ENCODE results near the gene PXT1. TPM values are rescaled to one million over a fixed set of nuclear protein-coding genes. Genes with fewer than 3 reads are reported as not detected.
"Not testable (repeated sequence)": the region's sequence is repeated elsewhere in the genome, so short reads cannot be mapped to it uniquely, and the experiment has no call there.

Gene PXT1
- total RNA-seq, 1 donor from 2014 or later = 0.18 TPM

GRCh38 chr6:36409718-36410117 lies 32.9 kb downstream of the PXT1 start:
- ATAC-seq; DNase-seq (ENCODE audit: low spot score); intact Hi-C loops (cut with DNase I): not testable (repeated sequence)

DNA sequence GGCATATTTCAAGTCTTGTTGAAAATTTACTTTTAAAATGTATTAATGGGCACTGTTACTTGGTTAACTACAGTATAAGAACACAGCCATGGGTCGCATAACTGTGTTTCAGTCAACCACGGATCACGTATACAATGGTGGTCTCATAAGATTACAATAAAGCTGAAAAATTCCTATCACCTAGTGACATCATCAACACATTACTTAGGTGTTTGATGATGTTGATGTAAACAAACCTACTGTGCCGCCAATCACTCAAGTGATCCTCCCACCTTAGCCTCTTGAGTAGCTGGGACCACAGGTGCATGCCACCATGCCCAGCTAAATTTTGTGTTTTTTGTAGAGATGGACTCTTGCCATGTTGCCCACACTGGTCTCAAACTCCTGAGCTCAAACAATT lies 38.5 kb downstream of the PXT1 start:
- intact Hi-C loops (cut with DNase I) = no loop called here
- no peak for DNase-seq (ENCODE audit: low spot score)
- no peak for ATAC-seq

GRCh38 chr6:36402481-36402880 lies 40.2 kb downstream of the PXT1 start:
- ATAC-seq (no peak), DNase-seq (ENCODE audit: low spot score) (no peak)
- intact Hi-C loops (cut with DNase I) = no loop called here

DNA sequence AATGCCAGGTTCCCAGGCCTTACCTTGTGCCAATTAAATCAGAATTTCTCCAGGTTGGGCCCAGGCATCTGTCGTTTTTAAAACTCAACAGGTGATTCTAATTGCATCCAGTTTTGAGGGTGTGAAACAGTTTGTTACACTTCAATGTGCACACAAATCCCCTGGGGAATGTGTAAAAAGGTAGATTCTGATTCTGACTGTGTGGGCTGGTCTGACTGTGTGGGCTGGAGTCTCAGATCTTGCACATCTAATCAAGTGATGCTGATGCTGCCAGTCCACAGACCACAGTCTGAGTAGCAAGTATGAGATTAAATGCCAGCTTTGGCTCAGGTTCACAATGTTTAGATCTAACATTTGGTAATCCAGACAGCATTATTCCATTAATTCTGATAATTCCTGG lies 42.7 kb downstream of the PXT1 start:
- DNase-seq (ENCODE audit: low spot score) (no peak), ATAC-seq (no peak)
- intact Hi-C loops (cut with DNase I) = no loop called here

DNA sequence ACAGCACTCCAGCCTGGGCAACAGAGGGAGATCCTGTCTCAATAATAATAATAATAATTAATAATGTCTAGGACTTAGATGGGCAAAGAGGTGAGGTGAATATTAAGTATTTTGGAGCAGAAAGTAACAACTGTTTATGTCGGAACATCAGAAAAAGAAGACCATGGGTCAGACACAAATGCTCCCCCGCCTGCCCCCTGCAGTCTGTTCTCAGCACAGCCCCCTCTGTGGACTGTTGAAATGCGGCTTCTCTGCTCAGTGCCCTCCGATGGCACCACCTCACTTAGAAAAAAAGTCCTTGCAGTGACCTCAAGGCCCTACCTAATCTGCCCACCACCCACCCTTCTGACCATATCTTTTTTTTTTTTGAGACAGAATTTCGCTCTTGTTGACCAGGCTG lies 50.0 kb downstream of the PXT1 start:
- ATAC-seq (no peak), DNase-seq (ENCODE audit: low spot score) (peak; percentile 7)
- intact Hi-C loops (cut with DNase I) = no loop called here

DNA sequence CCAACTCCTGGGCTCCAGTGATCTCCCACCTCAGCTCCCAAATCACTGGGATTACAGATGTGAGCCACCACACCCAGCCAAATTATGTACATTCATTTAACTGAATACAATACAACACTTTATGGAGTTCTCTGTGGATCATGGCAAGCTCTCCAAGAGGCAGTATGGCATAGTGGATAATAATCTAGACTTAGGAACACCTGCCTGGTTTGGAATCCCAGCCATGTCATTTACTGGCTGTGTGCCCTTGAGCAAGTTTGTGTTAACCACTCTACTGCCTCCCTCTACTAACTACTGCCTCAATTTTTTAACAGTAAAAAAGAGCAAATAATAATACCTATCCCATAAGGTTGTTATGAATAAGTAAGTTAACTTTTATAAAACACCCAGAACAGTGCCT lies 53.3 kb downstream of the PXT1 start:
- no peak for ATAC-seq
- intact Hi-C loops (cut with DNase I) = no loop called here
- peak; percentile 9 for DNase-seq (ENCODE audit: low spot score)

DNA sequence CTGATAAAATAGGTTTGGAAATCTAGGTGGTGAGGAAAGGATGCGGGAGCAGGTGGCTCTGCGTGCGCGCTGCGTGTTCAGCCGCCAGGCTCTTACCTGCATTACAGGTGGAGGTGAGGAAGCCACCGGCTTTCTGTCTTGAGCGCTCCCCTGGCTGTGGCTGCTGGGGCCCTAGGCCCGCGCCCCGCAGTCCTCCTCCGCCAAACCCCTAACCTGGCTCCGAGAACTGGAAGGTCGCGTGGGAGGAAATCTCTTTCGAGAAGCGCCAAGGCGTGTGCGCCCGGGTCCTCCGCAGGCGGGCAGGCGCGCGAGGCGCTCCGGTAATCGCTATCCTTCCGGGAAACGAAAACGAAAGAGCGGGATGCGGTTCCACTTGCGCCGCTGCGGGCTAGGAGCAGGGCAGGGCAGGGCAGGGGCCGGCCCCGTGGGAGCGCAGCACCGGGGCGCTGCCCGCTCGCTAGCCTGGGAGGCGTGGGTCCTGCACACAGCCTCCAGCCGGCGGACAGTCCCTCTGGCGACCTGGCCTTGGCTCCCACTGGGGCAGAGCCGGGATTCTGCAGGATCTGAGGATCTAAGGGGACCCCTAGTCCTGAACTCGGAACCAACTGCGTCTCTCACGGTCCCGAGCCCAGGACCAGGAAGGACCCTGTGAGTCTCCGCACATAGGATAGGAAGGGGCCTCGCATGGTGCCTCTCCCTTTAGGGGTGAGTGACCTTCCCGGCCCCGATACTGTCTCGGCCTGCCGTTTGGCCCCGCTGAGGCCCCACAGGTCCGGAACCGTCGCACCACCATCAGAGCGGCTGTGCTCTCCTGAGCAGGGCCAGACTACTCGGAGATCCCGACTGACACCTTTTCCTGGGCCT lies 55.0 kb downstream of the PXT1 start, which contains the start of gene ETV7:
Gene ETV7, minus strand, starts transcription at position 230 of the 864 bp plus-strand sequence. Its CDS starts 128 bp downstream, at position 102.
- DNase-seq (ENCODE audit: low spot score) (peak; percentile 63), ATAC-seq (peak; percentile 76)
- intact Hi-C loops (cut with DNase I) = no loop called here

DNA sequence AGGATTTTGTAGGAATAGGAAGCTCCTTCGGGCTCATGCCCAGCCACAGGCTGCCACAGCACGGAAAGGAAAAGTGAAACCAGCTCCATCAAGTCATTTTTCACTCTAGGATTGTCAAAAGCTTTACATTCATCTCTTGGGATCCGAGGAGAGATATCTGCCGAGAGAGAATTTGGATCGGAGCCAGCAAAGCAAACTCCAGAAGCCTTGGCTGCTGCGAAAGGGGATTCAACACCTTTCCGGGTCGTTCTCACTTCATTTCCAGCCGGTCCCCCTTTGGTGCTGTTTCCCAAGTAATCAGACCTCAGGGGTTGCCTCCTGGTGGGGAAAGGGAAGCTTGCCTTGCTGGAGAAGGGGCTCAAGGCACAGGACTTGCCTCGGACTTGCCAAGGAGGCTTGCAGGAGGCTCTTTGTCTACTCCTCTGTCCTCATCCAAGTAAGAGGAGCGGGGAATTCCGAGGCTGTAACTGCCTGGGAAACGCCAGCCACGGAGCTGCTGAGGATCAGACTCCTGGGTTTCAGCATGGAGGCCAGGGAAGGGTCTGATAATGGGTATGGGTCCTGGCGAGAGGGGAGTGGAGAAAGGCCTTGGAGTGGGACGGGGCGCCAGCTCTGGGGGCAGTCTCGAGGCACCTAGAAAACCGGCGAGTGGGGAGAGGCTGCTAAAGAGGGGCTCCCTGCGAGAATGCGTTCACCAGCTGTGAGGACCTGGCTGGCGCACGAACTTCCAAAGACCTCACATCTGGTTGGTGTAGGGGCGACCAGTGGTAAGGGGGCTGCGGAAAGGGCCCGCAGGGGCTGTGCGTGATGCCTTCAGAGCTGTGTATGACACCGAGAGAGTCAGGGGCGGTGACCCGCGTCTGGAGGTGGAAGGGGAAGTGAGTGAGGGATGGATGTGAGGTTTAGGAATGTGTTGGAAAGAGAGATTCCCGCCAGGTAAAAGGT lies 55.9 kb downstream of the PXT1 start:
- intact Hi-C loops (cut with DNase I) = no loop called here

DNA sequence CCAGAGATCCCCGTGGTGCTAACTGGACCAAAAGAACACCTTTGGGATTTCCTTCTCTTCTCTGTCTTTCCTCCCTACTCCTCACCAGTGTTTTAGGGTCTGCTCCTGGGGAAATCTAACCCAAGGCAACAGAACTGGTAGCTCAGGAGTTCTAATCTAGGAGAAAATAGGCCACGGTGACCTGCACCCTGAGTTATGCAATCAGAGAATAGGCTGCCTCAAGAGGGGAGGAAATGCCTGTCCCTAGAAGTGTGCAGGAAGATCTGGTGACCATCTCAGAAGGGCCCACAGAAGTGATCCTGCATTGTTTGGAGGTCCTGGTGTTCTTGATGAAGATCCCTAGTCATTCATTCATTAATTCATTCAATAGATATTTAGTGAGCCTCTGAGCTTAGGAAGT lies 58.6 kb downstream of the PXT1 start:
- DNase-seq (ENCODE audit: low spot score) (peak; percentile 19), ATAC-seq (no peak)
- intact Hi-C loops (cut with DNase I) = no loop called here

More for the DNA sequence above, 55.9 kb downstream of the PXT1 start:
- ATAC-seq (peak; percentile 68), DNase-seq (ENCODE audit: low spot score) (peak; percentile 68)

- intact Hi-C loops (cut with DNase I) = no loop called here
- peak; percentile 48 for DNase-seq (ENCODE audit: low spot score)
- ATAC-seq = no peak
These were observed 59.0 kb downstream of the PXT1 start for GRCh38 chr6:36383606-36384005.

GRCh38 chr6:36382976-36383375 lies 59.7 kb downstream of the PXT1 start:
- DNase-seq (ENCODE audit: low spot score) (peak; percentile 10), ATAC-seq (no peak)
- intact Hi-C loops (cut with DNase I) = no loop called here

DNA sequence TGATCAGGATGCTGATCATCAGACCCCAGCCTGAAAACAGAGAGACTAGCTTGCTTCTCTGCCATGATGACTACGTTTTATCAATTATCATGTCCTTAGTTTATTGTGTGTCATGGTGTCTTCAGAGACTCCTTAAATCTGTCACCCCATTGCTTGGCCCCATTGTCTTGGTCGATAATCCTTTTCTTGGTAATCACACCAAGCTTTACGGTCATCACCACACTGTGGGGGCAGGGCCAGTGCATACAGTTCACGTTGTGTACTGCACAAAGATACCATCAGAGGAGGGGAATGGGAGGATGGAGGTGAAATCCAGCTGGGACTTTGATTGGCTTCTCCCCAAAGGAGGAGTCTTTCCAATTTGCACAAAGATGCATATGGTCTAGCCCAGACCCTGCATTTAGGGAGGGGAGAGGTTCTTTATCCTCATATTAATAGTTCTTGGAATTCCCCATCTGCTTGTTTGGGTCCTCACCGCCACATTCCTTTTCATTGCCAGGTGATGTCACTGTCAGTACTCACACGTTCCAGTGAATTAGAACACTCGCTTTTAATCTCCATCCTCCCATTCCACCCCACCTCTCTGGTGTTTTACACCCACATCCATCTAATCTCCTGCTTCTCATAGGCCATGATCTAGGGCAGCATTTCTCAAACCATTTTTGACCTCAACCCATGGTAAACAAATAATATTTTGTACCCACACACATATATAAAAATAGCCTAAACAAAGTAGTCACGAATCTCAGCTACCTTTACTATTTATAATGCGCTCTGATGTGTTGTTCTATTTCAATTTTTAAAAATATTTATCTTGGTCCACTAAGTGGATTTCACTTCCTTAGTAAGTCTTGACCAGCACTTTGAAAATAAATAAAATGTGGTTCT lies 60.9 kb downstream of the PXT1 start:
- ATAC-seq (no peak), DNase-seq (ENCODE audit: low spot score) (no peak)
- intact Hi-C loops (cut with DNase I) = no loop called here

DNA sequence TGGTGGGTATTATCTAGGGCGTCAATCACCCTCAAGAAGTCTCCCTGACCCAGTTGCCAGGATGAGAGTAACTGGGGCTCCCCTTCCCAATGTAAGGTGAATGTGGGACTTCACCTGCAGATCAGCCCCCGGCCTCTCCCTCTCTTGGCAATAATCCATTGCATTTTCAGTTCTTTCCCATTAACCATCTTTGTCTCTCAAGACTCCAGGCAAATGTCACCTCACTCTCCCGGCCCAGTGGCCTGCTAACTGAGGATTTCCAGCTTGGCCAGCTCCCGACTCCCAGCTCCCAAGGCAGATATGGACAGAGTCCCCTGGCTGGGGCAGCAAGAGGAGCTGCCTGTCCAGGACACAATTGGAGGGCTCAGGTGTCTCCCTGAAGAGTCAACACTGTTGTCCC lies 62.5 kb downstream of the PXT1 start:
- intact Hi-C loops (cut with DNase I) = no loop called here
- DNase-seq (ENCODE audit: low spot score) (no peak), ATAC-seq (no peak)

GRCh38 chr6:36378936-36379335 lies 63.7 kb downstream of the PXT1 start:
- ATAC-seq (no peak), DNase-seq (ENCODE audit: low spot score) (no peak)
- intact Hi-C loops (cut with DNase I) = no loop called here

DNA sequence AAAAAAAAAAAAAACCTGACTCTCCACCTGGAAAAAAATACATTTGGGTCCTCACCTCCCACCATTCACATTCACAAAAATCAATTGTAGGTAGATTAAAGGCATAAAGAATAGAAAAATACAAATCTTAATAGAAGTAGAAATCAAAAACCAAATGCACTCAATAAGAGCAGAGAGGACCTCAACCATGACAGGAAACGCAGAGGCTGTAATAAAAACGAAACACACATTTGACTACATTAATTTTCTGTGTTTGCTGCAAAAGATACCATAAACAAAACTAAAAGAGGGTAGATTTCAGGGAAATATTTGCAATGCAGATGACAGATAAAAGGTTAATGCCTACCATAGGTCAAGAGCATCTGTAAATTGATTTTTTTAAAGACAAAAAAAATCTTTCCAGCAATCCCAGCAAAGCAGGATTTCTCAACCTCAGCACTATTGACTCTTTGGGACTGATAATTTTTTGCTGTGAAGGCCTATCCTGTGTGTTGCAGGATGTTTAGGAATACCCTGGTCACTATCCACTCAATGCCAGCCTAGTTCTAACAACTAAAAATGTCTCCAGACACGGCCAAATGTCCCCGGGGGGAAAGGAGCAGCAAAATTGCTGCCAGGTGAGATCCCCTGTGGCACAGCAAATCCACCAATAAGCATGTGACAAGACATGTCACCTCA lies 64.3 kb downstream of the PXT1 start:
- ATAC-seq = no peak
- peak; percentile 13 for DNase-seq (ENCODE audit: low spot score)
- intact Hi-C loops (cut with DNase I) = no loop called here

GRCh38 chr6:36377594-36377993 lies 65.1 kb downstream of the PXT1 start:
- intact Hi-C loops (cut with DNase I) = no loop called here
- no peak for DNase-seq (ENCODE audit: low spot score)
- no peak for ATAC-seq

DNA sequence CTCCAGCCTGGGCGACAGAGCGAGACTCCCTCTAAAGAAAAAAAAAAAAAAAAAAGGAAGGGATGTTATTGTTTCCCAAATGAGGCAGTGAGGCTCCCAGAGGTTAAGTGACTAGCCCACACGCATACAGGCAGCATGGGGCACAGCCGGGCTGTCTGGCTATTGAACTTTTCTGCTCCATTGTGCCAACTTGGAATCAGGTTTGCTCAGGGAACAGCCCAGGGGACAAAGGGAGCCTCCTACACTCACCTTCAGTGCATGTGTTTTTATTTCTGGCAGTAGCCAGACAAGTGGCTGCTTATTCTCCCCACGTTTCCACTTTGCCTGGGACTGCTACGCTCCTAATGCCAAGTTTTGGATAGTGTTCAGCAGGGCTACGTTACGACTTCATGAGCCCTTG lies 65.9 kb downstream of the PXT1 start:
- ATAC-seq (no peak), DNase-seq (ENCODE audit: low spot score) (no peak)
- intact Hi-C loops (cut with DNase I) = no loop called here

- ATAC-seq (no peak), DNase-seq (ENCODE audit: low spot score) (no peak)
- intact Hi-C loops (cut with DNase I) = no loop called here
These were observed 66.5 kb downstream of the PXT1 start for GRCh38 chr6:36376183-36376582.

Data from sciatic nerve (tissue), 2 donors.